SU-DHL-6 (cell line): ENCODE measurements around the gene POU2AF2.

Experiments
- CTCF ChIP-seq: fragments of 200-600 bp; sonication (generic); IDR thresholded peaks from one replicate; pipeline ENCODE4 v1.5.1; 2017; ENCODE audit warnings: antibody characterized with exemption, mild to moderate bottlenecking, low read length, moderate library complexity; ENCODE audit not compliant: insufficient read depth, poor library complexity, severe bottlenecking
- EZH2phosphoT487 ChIP-seq: fragments of 200-600 bp; sonication (generic), shearing (Covaris generic); conservative IDR thresholded peaks from 2 replicates; pipeline ENCODE4 v1.6.1; 2018; ENCODE audit warnings: mild to moderate bottlenecking, antibody characterized with exemption, low read length, moderate library complexity, mixed read lengths

GRCh38 chr11:111320728-111321568, 75.4 kb downstream of the POU2AF2 start:
- TF ChIP-seq CTCF (no peak), EZH2phosphoT487 (no peak)
